GM21723 (cell line): Measurements from ENCODE around the gene MS4A4A.

ENCODE experiments used
- ATAC-seq: cut with Tn5 transposase; IDR thresholded peaks from one replicate; pipeline ENCODE4 v1.9.1; 2021; ENCODE audit warnings: mild to moderate bottlenecking, moderate library complexity; ENCODE audit not compliant: unreplicated experiment

The MS4A4A gene

GRCh38 chr11:60345489-60345888, 65.0 kb downstream of the MS4A4A start:
- ATAC-seq, result no peak

- ATAC-seq, result peak; percentile 82
These were observed 66.8 kb downstream of the MS4A4A start for GRCh38 chr11:60347084-60347797.

- ATAC-seq, result no peak
These were observed 67.7 kb downstream of the MS4A4A start for GRCh38 chr11:60348116-60348515.

- no peak for ATAC-seq
These were observed 69.5 kb downstream of the MS4A4A start for GRCh38 chr11:60349990-60350389.

- ATAC-seq, result no peak
These were observed 77.3 kb downstream of the MS4A4A start for GRCh38 chr11:60357771-60358170.
